ENCODE measurements around the gene SAMD1. TPM values are rescaled to one million over a fixed set of nuclear protein-coding genes. Genes with fewer than 3 reads are reported as not detected.

The SAMD1 gene
- total and polyA plus RNA-seq, 9 of the 15 experiments (the other 6 are each of a cell fraction or from before 2014, with no cell fraction given): 2.9 to 96.0 (median 43.5) TPM

DNA sequence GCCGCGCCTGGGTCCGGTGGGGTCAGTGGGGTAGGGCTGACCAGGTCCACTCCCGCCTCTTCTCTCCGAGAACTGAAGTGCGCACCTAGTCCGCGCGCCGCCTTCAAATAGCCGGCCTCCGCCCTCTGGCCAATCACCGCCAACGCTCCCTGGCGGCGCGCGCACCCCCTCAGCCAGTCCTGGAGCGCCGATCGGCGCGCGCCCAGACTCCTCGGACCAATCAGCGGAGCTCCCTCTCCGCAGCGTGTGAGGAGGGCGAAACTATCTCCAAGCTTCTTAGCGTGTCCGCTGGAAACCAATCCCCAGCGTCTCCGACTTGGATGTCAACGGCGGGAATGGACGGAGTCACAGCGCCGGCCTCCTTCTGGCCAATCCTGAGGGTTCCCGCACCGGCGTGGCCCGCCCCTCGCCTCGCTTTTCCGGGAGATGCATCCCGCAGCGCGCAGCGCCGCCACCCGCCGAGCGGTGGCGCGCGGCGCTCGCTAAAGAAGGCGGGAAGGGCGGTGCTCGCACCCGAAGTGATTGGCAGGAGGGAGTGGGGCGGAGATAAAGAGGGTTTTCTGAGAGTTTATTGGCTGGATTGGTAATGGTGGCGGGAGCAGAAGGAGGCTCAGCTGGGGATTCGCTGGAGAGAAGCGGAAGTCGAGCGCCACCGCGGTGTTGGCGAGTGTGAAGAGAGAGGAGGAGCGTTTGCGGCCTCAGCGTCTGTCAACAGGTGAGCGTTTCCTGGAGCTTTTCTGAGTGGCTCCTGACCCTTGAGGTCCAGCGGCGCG lies 46.1 kb upstream of the SAMD1 start, which contains the start of gene ASF1B (continued):
- no peak for TF ChIP-seq GTF2B (IDR thresholded peaks at IDR 0.05; ENCODE audit: extremely low read depth, insufficient read length)
- peak; percentile 55; the same call in 1 of the 2 replicates for TF ChIP-seq ETS1 (conservative IDR thresholded peaks at IDR 0.05; ENCODE audit: control insufficient read depth, low read depth, low read length)
- no peak for TF ChIP-seq BRF1 (IDR thresholded peaks at IDR 0.05; ENCODE audit: borderline replicate concordance, extremely low read depth, insufficient read length)
- TF ChIP-seq ZNF41 (CRISPR knock-in tag; conservative IDR thresholded peaks at IDR 0.05): no peak
- TF ChIP-seq KAT2B (IDR thresholded peaks at IDR 0.05; ENCODE audit: low read depth, low read length): no peak
- TF ChIP-seq TRIM24 (IDR thresholded peaks at IDR 0.05): no peak; a peak in 1 of 4 replicates
- TF ChIP-seq NEUROD1 (IDR thresholded peaks at IDR 0.05; ENCODE audit: borderline replicate concordance, low read depth, low read length, partially characterized antibody): peak; percentile 87
- no peak; the same call in 1 of the 2 replicates for TF ChIP-seq HMBOX1 (IDR thresholded peaks at IDR 0.05)
- TF ChIP-seq MBD2 (IDR thresholded peaks at IDR 0.05; ENCODE audit: borderline replicate concordance, low read depth): peak; percentile 94
- peak; percentile 93 for TF ChIP-seq E2F8 (IDR thresholded peaks at IDR 0.05; ENCODE audit: low read depth, partially characterized antibody)
- TF ChIP-seq MAFG (tag; conservative IDR thresholded peaks at IDR 0.05): no peak
- TF ChIP-seq, protein P1, sequence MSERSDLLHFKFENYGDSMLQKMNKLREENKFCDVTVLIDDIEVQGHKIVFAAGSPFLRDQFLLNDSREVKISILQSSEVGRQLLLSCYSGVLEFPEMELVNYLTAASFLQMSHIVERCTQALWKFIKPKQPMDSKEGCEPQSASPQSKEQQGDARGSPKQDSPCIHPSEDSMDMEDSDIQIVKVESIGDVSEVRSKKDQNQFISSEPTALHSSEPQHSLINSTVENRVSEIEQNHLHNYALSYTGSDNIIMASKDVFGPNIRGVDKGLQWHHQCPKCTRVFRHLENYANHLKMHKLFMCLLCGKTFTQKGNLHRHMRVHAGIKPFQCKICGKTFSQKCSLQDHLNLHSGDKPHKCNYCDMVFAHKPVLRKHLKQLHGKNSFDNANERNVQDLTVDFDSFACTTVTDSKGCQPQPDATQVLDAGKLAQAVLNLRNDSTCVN (CRISPR knock-in tag; IDR thresholded peaks at IDR 0.05): no peak
- no peak for TF ChIP-seq ZBTB9 (CRISPR knock-in tag; IDR thresholded peaks at IDR 0.05)
- no peak for TF ChIP-seq MCM2 (IDR thresholded peaks at IDR 0.05; ENCODE audit: low read depth)
